ENCODE measurements around the gene GFRAL.

GRCh38 chr6:55327169-55327568 lies at the start of gene GFRAL:
- TF ChIP-seq YY1 (IDR thresholded peaks at IDR 0.05; ENCODE audit: insufficient read depth, insufficient read length) (no peak), SUZ12 (IDR thresholded peaks at IDR 0.05; ENCODE audit: extremely low read depth, insufficient read depth, insufficient read length) (no peak)

Measured in NT2/D1 (cell line).